Measurements from ENCODE around the gene NEUROG1. TPM values are rescaled to one million over a fixed set of nuclear protein-coding genes. Genes with fewer than 3 reads are reported as not detected.
A peak's percentile ranks its signal among the peaks of the same experiment; 100 is the strongest.

The NEUROG1 gene
- total and polyA plus RNA-seq, 4 donors, result not detected

DNA sequence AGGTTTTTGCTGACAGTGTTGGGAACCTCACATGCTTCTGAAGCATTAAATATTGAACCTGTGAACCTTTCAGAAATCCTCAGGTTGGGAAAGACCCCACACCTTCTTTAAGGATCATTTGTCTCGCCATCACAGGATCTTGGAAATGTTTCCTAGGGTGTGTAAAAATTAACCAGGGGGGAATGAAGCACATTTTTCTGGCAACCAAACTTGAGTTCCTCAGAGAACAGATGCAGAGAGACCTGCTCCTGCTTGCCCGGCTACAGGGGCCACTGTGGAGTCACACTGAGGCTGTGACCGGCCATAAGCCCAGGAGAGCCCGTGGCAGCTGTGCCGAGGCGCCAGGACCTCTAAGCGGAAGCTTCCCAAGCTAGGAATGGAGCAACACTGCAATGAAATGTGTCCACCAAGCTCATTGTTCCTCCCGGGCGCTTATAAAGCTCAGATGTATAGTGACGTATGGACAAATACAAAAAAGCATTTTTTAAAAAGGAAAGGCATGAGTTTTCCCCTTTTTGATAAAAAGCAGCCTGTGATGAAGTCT lies 35.4 kb upstream of the NEUROG1 start:
- TF ChIP-seq, protein P1, sequence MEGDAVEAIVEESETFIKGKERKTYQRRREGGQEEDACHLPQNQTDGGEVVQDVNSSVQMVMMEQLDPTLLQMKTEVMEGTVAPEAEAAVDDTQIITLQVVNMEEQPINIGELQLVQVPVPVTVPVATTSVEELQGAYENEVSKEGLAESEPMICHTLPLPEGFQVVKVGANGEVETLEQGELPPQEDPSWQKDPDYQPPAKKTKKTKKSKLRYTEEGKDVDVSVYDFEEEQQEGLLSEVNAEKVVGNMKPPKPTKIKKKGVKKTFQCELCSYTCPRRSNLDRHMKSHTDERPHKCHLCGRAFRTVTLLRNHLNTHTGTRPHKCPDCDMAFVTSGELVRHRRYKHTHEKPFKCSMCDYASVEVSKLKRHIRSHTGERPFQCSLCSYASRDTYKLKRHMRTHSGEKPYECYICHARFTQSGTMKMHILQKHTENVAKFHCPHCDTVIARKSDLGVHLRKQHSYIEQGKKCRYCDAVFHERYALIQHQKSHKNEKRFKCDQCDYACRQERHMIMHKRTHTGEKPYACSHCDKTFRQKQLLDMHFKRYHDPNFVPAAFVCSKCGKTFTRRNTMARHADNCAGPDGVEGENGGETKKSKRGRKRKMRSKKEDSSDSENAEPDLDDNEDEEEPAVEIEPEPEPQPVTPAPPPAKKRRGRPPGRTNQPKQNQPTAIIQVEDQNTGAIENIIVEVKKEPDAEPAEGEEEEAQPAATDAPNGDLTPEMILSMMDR (IDR thresholded peaks at IDR 0.05; ENCODE audit: control extremely low read depth, extremely low read depth), result no peak
- no peak for ATAC-seq (ENCODE audit: insufficient read depth, low FRiP score)
- 76 to 82% methylated on average over 10 of the region's 10 CpGs for WGBS, 2 donors
- Histone ChIP-seq H3K27me3 (ENCODE audit: control insufficient read depth in 3 of 3, insufficient read depth in 3 of 3, low read length in 2 of 3) (no peaks in the 10 kb centered on the region), H3K27ac (ENCODE audit: low read depth in 1 of 2, low read length in 1 of 2) (no peak overlapping the region), H3K4me1 (ENCODE audit: control insufficient read depth in 5 of 5, insufficient read depth in 5 of 5, low read length in 5 of 5) (peaks cover 0 to 5% (median 0%) of the 10 kb centered on the region in 5 donors), H3K36me3 (ENCODE audit: control insufficient read depth in 4 of 4, insufficient read depth in 4 of 4, low read length in 4 of 4) (no peaks in the 10 kb centered on the region), H3K9ac (ENCODE audit: insufficient read depth in 1 of 2, low read length in 2 of 2) (no peak overlapping the region), H3K9me3 (ENCODE audit: control insufficient read depth in 4 of 4, insufficient read depth in 3 of 4, low read length in 3 of 4) (no peaks in the 10 kb centered on the region), H3K4me3 (no peak overlapping the region)
- DNase-seq, result no peak

DNA sequence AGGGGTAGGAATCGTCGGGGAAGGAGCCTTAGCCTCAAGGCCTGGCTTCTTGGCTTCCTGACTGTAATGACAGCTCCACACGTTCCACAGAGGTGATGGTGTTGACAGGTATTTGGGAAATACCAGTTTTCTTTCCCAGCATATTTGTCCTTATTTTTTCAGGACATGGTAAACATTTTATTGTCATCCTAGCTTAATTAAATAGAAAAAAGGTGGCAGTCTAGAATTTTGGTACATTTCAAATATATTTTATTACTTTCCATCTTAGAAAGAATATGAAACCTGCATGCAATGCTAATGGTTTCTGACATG lies 34.6 kb upstream of the NEUROG1 start:
- WGBS, 2 donors, result 34 to 49% methylated on average over 3 of the region's 3 CpGs
- Histone ChIP-seq H3K4me1 (ENCODE audit: control insufficient read depth in 5 of 5, insufficient read depth in 5 of 5, low read length in 5 of 5) (peaks cover 0 to 5% (median 0%) of the 10 kb centered on the region in 5 donors), H3K27me3 (ENCODE audit: control insufficient read depth in 3 of 3, insufficient read depth in 3 of 3, low read length in 2 of 3) (no peaks in the 10 kb centered on the region), H3K27ac (ENCODE audit: low read depth in 1 of 2, low read length in 1 of 2) (no peak overlapping the region), H3K9ac (ENCODE audit: insufficient read depth in 1 of 2, low read length in 2 of 2) (no peak overlapping the region), H3K36me3 (ENCODE audit: control insufficient read depth in 4 of 4, insufficient read depth in 4 of 4, low read length in 4 of 4) (no peaks in the 10 kb centered on the region), H3K9me3 (ENCODE audit: control insufficient read depth in 4 of 4, insufficient read depth in 3 of 4, low read length in 3 of 4) (no peaks in the 10 kb centered on the region), H3K4me3 (no peak overlapping the region)
- TF ChIP-seq, protein P1 (IDR thresholded peaks at IDR 0.05; ENCODE audit: control extremely low read depth, extremely low read depth), result no peak
- DNase-seq, result no peak
- ATAC-seq (ENCODE audit: insufficient read depth, low FRiP score), result no peak

DNA sequence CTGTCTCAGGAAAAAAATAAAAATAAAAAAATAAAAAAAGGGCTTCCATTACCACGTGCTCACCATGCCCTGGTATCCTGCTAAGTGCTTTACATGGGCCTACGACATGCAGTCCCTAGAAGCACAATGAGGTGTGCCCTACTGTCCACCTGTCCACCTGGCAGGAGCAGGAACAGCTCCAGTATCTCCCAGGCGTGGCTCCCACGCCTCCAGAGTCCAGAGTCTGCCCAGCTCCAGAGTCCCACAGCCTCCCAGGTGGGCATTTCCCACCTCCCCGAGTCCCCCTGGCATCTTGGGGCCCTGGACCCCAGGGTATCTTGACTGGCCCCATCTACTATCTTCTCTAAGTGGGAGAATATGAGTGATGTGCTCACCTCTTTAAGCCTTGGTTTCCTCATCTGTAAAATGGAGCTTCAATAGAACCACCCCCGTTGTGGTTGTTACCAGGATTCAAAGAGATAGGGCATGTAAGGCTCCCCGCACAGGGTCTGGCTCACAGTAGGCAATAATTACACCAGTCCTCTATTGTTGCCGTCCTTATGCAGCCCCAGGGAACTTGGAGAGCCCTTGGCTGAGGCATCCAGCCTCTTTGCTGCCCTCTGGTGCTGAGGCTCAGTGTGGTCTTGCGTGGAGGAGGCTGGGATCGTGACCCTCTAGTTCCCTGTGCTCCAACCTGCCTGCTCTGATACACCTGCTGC lies 34.1 kb upstream of the NEUROG1 start:
- Histone ChIP-seq H3K4me1 (ENCODE audit: control insufficient read depth in 5 of 5, insufficient read depth in 5 of 5, low read length in 5 of 5) (peaks cover 0 to 5% (median 0%) of the 10 kb centered on the region in 5 donors), H3K27me3 (ENCODE audit: control insufficient read depth in 3 of 3, insufficient read depth in 3 of 3, low read length in 2 of 3) (no peaks in the 10 kb centered on the region), H3K27ac (ENCODE audit: low read depth in 1 of 2, low read length in 1 of 2) (no peak overlapping the region), H3K36me3 (ENCODE audit: control insufficient read depth in 4 of 4, insufficient read depth in 4 of 4, low read length in 4 of 4) (no peaks in the 10 kb centered on the region), H3K9ac (ENCODE audit: insufficient read depth in 1 of 2, low read length in 2 of 2) (no peak overlapping the region), H3K4me3 (no peak overlapping the region), H3K9me3 (ENCODE audit: control insufficient read depth in 4 of 4, insufficient read depth in 3 of 4, low read length in 3 of 4) (no peaks in the 10 kb centered on the region)
- peak in 2 of 3 donors; percentile 54 for DNase-seq
- no peak for ATAC-seq (ENCODE audit: insufficient read depth, low FRiP score)
- WGBS, 2 donors, result 53 to 56% methylated on average over 10 of the region's 10 CpGs
- TF ChIP-seq, protein P1 (IDR thresholded peaks at IDR 0.05; ENCODE audit: control extremely low read depth, extremely low read depth), result no peak

Data from lung (tissue), 12 donors.